GM13976 (cell line): ENCODE results near the gene HRAS.
A peak's percentile ranks its signal among the peaks of the same experiment; 100 is the strongest.

ENCODE experiments used
- DNase-seq: peaks from one replicate; pipeline ENCODE4 v3.0.0; 2012; ENCODE audit warnings: low spot score
- CTCF ChIP-seq: IDR thresholded peaks from 2 replicates; pipeline ENCODE4 v1.5.1; 2012; ENCODE audit warnings: borderline replicate concordance, mild to moderate bottlenecking; ENCODE audit not compliant: insufficient read depth; ENCODE audit errors: extremely low read depth, missing control alignments, control extremely low read depth
- in situ Hi-C: fragments of 300-500 bp; cut with MboI; formaldehyde crosslinking; loops from one replicate; pipeline ENCODE4 v1.12.0; 2022; ENCODE audit warnings: low sequenced_read_pairs, mixed read lengths, inconsistent platforms; ENCODE audit not compliant: unreplicated experiment

Gene HRAS

GRCh38 chr11:573146-573759, 37.9 kb upstream of the HRAS start:
- in situ Hi-C loops = no loop called here
- no peak for DNase-seq
- TF ChIP-seq CTCF = no peak

- in situ Hi-C loops = no loop called here
- no peak for TF ChIP-seq CTCF
- no peak for DNase-seq
Measured at GRCh38 chr11:571802-572185, 36.4 kb upstream of the HRAS start.

- DNase-seq = no peak
- in situ Hi-C loops = no loop called here
- TF ChIP-seq CTCF = no peak
Measured at GRCh38 chr11:569158-569885, 33.9 kb upstream of the HRAS start.

DNA sequence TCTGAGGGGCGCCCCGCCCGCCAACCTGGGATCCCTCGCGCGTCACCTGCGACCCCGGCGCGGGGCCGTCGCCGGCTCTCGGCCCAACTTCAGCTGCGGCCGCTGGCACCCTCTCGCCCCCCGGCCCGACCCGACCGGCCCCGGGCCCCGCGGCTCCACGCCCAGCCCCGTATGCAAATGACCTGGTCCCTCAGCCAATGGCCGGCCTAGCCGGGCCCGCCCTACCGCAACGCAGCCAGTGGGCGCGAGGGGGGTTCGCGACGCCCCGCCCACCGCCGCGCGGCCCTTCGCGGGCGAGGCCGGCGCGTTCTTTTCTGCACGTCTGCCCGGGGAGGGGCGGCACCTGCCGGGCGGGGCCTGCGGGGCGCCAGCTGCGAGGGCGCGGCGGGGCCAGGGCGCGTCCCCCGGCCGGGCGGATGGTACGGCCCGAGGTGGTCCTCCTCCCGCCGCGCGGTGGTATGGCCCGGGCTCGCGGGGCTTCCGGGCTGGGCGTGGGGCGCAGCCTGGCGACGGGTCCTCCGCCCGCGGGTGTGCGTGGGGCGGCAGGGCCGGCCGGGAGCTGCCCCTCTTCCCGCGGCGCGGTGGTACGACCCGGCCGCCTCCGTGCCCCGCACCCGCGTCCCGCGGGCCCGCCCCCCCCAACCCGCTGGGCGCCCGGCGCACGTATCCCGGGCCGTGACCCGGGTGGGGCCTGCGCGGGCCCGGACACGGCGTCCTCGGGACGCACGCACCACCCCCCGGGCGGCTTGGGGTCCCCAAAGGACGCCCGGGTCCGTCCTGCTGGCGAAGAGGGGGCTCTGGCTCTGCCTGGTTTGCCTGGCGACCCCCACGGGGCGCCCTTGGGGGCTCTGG, 33.2 kb upstream of the HRAS start:
- DNase-seq = peak; percentile 98
- TF ChIP-seq CTCF = no peak
- in situ Hi-C loops = no loop called here

GRCh38 chr11:567629-568292, 32.4 kb upstream of the HRAS start:
- no peak for DNase-seq
- TF ChIP-seq CTCF = no peak
- in situ Hi-C loops = no loop called here

GRCh38 chr11:567011-567628, 31.7 kb upstream of the HRAS start:
- in situ Hi-C loops = no loop called here
- no peak for DNase-seq
- TF ChIP-seq CTCF = no peak
